ENCODE measurements around the gene REV3L.

DNA sequence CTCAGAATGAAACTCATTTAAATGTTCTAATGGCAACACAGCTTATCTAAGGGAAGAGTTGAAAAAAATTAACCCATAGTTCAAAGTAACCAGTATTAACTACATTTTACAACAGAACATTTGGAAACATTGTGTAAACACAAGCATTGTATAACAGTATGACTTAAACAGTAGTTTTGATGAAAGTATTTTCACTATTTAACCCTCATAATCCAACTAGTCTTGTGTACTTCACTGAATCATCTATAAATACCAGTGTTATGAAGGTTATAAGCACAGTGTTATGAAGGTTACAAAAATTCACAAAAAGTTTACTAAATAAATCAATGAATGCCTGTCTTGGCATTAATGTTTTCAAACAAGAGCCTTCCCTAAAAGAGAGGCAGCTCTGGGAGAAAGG, 66.5 kb downstream of the REV3L start:
- no peak for TF ChIP-seq EZH2phosphoT487 (conservative IDR thresholded peaks at IDR 0.05; ENCODE audit: low read length)
- TF ChIP-seq CTCF (IDR thresholded peaks at IDR 0.05; ENCODE audit: insufficient read depth, low read length, poor library complexity, severe bottlenecking): no peak

Data from SU-DHL-6 (cell line).